HG03175 (cell line): ENCODE data around the gene COQ4.
"Not testable (repeated sequence)": the region's sequence is repeated elsewhere in the genome, so short reads cannot be mapped to it uniquely, and the experiment has no call there.

Experiments
- ATAC-seq: cut with Tn5 transposase; IDR thresholded peaks from one replicate; pipeline ENCODE4 v1.9.1; 2021; ENCODE audit warnings: mild to moderate bottlenecking, moderate library complexity; ENCODE audit not compliant: unreplicated experiment

Gene COQ4

DNA sequence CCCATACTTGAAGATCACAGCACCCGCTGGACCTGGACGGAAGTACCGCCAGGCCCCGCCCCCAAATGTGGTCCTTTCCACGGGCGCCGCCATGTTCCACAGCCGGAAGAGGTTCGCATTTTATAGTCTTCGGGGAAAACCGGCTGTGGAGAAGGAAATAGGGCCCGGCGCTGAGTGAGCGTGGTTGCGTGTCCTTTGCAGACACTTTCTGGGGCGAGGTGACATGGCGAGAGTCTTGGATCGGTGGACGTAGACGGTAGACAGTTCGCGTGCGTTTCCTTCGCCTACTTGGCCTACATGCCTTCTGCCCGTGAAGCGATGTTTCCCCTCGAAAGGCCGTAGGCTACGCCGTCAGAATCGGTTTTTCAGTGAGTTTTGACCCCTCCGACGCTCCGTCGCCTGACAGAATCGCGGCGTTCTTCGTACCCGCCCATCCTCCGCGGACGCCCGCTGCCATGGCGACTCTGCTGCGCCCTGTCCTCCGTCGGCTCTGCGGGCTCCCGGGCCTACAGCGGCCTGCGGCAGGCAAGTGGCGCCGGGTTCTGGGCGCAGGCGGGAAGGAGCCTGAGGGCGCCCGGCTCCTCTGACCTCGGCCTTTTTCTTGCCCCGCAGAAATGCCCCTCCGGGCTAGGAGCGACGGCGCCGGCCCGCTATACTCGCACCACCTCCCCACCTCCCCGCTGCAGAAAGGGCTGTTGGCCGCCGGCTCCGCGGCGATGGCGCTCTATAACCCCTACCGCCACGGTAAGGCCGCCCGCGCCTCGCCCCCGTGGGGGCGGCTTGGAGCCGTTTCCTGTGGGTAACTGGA is at the start of gene COQ4, which contains the start of gene TRUB2:
Gene COQ4 (plus strand): TSS at position 436 of the 808 bp plus-strand sequence. CDS start 20 bp downstream, at position 456.
Gene TRUB2 (minus strand): TSS at position 44 of the 808 bp plus-strand sequence. CDS start 39 bp downstream, at position 5.
- ATAC-seq = peak; percentile 82

GRCh38 chr9:128274245-128274644 is 48.4 kb upstream of the COQ4 start:
- ATAC-seq = no peak

- ATAC-seq = peak; percentile 48
Observed at GRCh38 chr9:128275198-128276007, 47.2 kb upstream of the COQ4 start, which contains the start of gene GOLGA2. GOLGA2 (minus strand) TSS chr9:128276007; CDS start chr9:128275976, 31 bp downstream.

- peak; percentile 96 for ATAC-seq
Observed at GRCh38 chr9:128276008-128276573, 46.5 kb upstream of the COQ4 start, which contains the start of gene SWI5. SWI5 (plus strand) TSS chr9:128276276.

DNA sequence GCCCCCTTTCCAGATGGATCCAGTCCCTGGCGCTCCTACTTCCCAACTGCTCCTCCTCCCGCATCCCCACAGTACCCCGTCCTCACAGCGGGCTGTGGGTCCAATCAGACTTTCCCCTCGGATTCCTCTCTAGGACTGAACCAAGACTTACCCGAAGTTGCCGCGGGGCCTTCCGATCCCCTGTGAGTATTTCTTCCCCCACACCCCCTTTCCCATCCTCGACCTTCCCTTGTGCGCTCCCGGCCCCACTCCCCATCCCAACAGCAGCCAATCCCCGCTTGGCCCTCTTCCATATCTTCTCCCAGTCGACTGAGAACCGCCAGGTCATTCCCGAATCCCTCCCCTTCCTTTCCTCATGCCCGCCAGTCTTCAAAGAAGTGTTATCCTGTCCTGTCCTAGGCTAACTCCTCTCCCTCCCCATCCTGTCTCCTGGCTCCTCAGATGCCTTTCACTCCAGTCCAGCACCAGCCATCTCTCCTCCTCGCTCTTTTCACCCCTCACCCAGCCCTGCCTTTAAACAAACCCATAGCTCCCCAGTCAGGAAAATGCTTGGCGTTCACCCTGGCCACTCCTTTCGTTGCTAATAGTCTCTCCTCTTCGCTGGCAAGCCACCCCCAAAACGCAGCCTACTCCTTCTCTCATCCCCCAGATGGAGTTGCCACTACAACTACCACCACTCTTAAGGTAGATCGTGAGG is 45.9 kb upstream of the COQ4 start:
- no peak for ATAC-seq

GRCh38 chr9:128279088-128280073 is 43.3 kb upstream of the COQ4 start:
- not testable (repeated sequence) for ATAC-seq

GRCh38 chr9:128280084-128280622 is 42.5 kb upstream of the COQ4 start:
- ATAC-seq = no peak

DNA sequence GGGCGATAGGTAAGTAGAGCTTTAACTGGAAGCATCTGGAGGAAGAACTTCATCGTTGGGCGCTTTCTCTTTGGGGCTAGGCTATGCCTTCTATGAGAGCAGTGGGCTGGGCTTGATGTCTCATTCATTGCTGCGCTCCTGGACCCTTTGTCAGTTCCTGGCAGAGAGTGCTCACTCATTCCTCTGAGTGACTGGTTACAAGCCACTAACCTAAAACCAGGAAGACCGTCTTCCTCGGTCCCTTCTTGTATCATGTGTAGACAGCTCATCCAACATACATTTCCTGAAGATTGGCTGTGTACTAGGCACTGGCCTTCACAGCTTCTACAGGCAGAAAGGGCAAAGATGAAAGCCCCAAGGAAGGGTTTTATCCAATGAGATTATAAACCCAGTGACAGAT is 40.1 kb upstream of the COQ4 start:
- no peak for ATAC-seq

DNA sequence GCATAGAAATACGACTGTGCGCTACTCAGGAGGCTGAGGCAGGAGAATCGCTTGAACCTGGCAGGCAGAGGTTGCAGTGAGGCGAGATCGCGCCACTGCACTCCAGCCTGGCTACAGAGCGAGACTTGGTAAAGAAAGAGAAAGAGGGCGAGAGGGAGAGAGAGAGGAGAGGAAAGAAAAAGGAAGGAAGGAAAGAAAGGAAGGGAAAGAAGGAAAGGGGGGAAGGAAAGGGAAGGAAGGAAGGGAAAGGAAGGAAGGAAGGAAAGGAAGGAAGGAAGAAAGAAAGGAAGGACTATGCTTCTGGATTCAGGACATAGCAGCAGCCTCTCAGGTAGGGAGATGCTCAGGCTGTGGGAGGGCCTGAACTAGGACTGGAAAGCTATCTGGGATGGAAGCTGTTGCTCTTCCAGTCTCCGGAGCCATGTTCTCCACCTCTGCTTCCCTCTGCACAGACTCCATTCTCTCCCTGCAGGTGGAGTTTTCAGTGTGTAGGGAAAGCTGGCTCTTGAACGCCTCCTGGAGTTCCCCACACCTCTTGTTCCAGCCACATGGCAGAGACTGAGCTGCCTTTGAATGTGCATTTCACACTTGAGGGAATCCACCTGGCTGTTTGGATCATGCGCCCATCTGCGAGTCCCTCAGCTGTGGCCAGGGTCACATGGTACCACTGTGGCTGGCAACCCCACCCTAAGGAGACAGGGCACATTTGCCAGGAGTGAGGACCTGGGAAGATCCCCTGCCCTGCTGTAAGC is 37.4 kb upstream of the COQ4 start:
- ATAC-seq = no peak

DNA sequence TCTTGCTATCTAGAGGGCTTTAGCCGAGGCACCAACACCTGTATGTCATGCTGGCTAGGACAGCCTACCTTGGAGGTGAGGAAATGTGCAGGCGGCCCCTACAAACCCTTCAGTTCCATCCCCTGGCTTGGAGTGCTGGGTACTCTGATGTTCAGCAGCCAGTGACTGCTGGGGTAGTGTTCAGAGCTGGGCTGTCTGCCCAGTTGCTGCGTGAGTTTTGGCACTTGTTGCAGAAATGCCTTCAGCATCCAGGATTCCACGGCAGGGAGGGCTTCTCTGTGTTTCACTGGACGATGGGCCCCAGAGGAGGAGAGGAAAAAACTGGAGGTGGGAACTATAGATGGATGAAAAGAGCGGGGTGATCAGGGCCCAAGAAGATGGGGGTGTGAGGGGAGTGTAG is 36.2 kb upstream of the COQ4 start:
- no peak for ATAC-seq

DNA sequence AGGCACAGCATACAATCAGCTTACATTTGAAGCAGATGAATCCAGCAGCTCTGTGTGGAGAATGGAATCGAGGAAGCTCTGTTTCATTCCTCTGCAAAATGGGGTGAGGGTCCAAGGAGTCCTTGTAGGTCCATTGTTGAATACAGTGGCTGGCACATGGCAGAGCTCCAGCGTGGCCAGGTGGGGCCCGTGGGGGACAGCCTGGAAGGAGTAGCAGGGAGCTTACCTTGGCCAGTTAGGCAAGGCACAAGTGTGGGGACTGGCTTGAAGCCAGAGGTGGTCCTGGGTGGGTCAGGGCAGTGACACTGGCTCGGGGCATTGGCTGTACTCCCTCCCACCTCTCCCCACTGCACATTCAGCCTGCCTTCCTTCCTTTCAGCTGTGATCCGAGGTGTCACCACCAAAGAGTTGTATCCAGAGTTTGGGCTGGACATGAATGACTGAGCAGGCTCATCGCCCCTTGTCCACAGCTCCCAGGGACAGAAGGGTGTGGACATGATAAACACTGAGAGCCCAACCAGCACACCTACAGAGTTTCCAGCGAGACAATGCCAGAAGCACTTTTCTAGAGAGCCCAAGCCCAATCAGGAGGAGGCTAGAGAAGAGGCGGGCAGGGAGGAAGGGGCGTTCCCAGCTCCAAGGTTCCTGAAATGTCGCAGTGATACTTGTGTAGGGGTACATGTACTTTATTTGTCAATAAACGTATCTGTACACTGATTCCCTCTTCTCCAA is 34.2 kb upstream of the COQ4 start:
- ATAC-seq = no peak

GRCh38 chr9:128292009-128292408 is 30.6 kb upstream of the COQ4 start:
- ATAC-seq = no peak

DNA sequence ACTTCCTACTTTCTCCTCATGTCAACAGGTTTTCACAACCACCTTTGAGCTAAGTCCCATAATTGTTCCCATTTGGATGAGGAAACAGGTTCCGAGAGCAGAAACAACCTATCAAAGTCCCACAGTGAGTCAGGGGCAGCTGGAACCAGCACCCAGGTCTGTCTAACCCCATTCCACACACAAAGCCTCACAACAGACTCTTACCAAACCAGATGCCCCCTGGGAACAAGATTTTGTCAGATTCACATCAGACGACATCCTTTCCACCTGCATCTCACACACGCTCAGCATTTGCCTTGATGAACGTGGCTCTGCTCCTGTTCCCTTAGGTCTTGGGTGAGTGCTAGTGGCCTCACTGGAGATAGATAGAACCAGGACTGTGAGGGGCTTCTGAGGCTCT is 29.5 kb upstream of the COQ4 start:
- ATAC-seq = no peak

DNA sequence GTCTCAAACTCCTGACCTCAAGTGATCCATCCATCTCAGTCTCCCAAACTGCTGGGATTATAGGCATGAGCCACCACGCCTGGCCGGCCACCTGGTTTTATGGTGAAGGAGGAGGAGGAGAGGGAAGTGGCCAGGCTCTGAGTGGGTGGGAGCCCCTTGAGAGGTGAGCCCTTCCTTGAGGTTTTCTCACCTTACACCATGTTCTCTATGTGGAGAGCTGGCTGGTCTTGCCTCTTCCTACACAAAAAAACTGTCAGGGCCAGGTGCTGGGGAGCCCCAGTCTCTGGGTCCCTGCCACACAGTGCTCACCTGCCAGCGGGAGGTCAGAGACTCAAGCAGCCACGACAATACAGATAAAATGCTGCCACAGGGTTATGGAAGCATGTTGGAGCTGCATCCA is 28.5 kb upstream of the COQ4 start:
- ATAC-seq = no peak

GRCh38 chr9:128296340-128297220 is 26.1 kb upstream of the COQ4 start:
- no peak for ATAC-seq

GRCh38 chr9:128297221-128297773 is 25.3 kb upstream of the COQ4 start:
- ATAC-seq = no peak
